Caco-2 (cell line): ENCODE results near the gene NAT9. TPM values are rescaled to one million over a fixed set of nuclear protein-coding genes. Genes with fewer than 3 reads are reported as not detected.
A peak's percentile ranks its signal among the peaks of the same experiment; 100 is the strongest.

ENCODE experiments used
- Bru-seq: library from RNA; stranded (reverse); fragments of 400-500 nt; gene quantifications from one replicate; lab custom pipeline; 2021; lab: Mats Ljungman, UMichigan
- BruChase-seq, 2 experiments: library from RNA; stranded (reverse); fragments of 400-500 nt; gene quantifications; one replicate each; lab custom pipeline; 2021; lab: Mats Ljungman, UMichigan
- BruUV-seq: library from RNA; stranded (reverse); fragments of 400-500 nt; replicated peaks from 2 replicates; lab custom pipeline; 2021; lab: Mats Ljungman, UMichigan
- CTCF ChIA-PET: fragments of 300-600 bp; sonication (Branson Sonifier 250); formaldehyde crosslinking; loops from one replicate; lab custom pipeline; 2022; ENCODE audit warnings: antibody characterized with exemption; lab: Charles Lee
- POLR2A ChIA-PET: fragments of 300-600 bp; sonication (Branson Sonifier 250); formaldehyde crosslinking; loops from one replicate; lab custom pipeline; 2022; ENCODE audit warnings: antibody characterized with exemption; lab: Charles Lee
- DNase-seq, 2 experiments: peaks; one replicate each; pipeline versions ENCODE4 v3.0.0 to v3.0.0-alpha.2; 2020 to 2022
- H3K27me3 ChIP-seq: replicated peaks from 2 replicates; pipeline ENCODE4 v1.6.0; 2011; ENCODE audit warnings: low read length; ENCODE audit not compliant: control insufficient read depth, insufficient read depth
- H3K36me3 ChIP-seq: 2 replicates; pipeline ENCODE4 v1.5.1; 2011; ENCODE audit warnings: low read length; ENCODE audit not compliant: control insufficient read depth, insufficient read depth
- H3K4me1 ChIP-seq: fragments of 250-450 bp; sonication (Bioruptor Pico); 2 replicates; pipeline ENCODE4 v1.5.1; 2020; ENCODE audit warnings: mild to moderate bottlenecking
- H3K4me3 ChIP-seq: 2 replicates; pipeline ENCODE4 v1.5.1; 2011; ENCODE audit warnings: low read depth, mild to moderate bottlenecking, control low read depth, low read length
- H3K9me3 ChIP-seq: fragments of 250-450 bp; sonication (Bioruptor Pico); 2 replicates; pipeline ENCODE4 v1.5.1; 2020; ENCODE audit warnings: mild to moderate bottlenecking, moderate library complexity
- H3K27ac Mint-ChIP-seq: one replicate; pipeline ENCODE4 v1.8.0; 2022; ENCODE audit warnings: mixed read lengths; ENCODE audit not compliant: unreplicated experiment
- H3K27me3 Mint-ChIP-seq: one replicate; pipeline ENCODE4 v1.8.0; 2022; ENCODE audit warnings: mixed read lengths; ENCODE audit not compliant: insufficient read depth, unreplicated experiment
- H3K36me3 Mint-ChIP-seq: one replicate; pipeline ENCODE4 v1.8.0; 2022; ENCODE audit warnings: mild to moderate bottlenecking, mixed read lengths; ENCODE audit not compliant: insufficient read depth, unreplicated experiment
- H3K4me1 Mint-ChIP-seq: one replicate; pipeline ENCODE4 v1.8.0; 2022; ENCODE audit warnings: low read depth, mixed read lengths; ENCODE audit not compliant: unreplicated experiment
- H3K4me3 Mint-ChIP-seq: one replicate; pipeline ENCODE4 v1.8.0; 2022; ENCODE audit warnings: mild to moderate bottlenecking, moderate library complexity, mixed read lengths; ENCODE audit not compliant: unreplicated experiment
- H3K9me3 Mint-ChIP-seq: one replicate; pipeline ENCODE4 v1.8.0; 2022; ENCODE audit warnings: mixed read lengths; ENCODE audit not compliant: unreplicated experiment
- CTCF ChIP-seq, 2 experiments: fragments of 200-600 bp in 1 of 2; IDR thresholded peaks; 1 replicate in 1 of 2; 2 replicates in 1 of 2; pipeline versions ENCODE4 v1.5.1 to v1.8.0; 2011 to 2022; ENCODE audit warnings: antibody characterized with exemption in 1 of 2, control low read depth in 1 of 2, inconsistent platforms in 1 of 2, low read depth in 1 of 2, low read length in 1 of 2, mild to moderate bottlenecking in 1 of 2, moderate library complexity in 1 of 2; ENCODE audit not compliant: insufficient read depth in 1 of 2, severe bottlenecking in 1 of 2, unreplicated experiment in 1 of 2
- intact Hi-C: fragments of 100-400 bp; cut with micrococcal nuclease; formaldehyde crosslinking; loops from one replicate; pipeline ENCODE4 v1.10.0; 2022; ENCODE audit not compliant: unreplicated experiment
- long read RNA-seq: library from polyadenylated mRNA; stranded (forward); transcript quantifications from one replicate; pipeline ENCODE4 v2.0.0, GENCODE V29; 2022
- total RNA-seq: library from RNA; stranded (reverse); gene quantifications from 2 replicates; pipeline ENCODE4 v1.2.3, GENCODE V29; 2022

Gene NAT9
- total RNA-seq (84.5 and 89.5 TPM in 2 replicates), Bru-seq, nascent RNA (percentile 81 among the genes with signal in this experiment), BruChase-seq, experiment 1, labeled RNA remaining after a 2-hour chase (percentile 87 among the genes with signal in this experiment), BruChase-seq, experiment 2, labeled RNA remaining after a 6-hour chase (percentile 87 among the genes with signal in this experiment)
- long read RNA-seq, transcript NAT9-225 (6 exons, 1,993 nt): minor isoform, 9 of 163 reads
- long read RNA-seq, transcript NAT9-224 (6 exons, 583 nt): minor isoform, 6 of 163 reads
- long read RNA-seq, transcript NAT9-210 (7 exons, 1,860 nt): major isoform, 47 of 163 reads
- long read RNA-seq, transcript NAT9-201 (7 exons, 1,875 nt): minor isoform, 28 of 163 reads
- long read RNA-seq, partial matches to known transcripts: 5 of 163 reads
- long read RNA-seq, other reads (novel, unspliced or antisense): 59 of 163 reads

- peak within 1 kb of the TSS; percentile 80 for H3K4me3 ChIP-seq
- no peaks in the 10 kb centered on the region for H3K27me3 Mint-ChIP-seq
- intact Hi-C loops: loop anchor here (2.0 kb wide), 1 partner anchor 16 kb away; no protein-coding TSS in a partner anchor
- no TSS peak for BruUV-seq
- CTCF ChIA-PET: interaction anchor here (0.6 to 4.8 kb wide), 20 partner anchors 9 to 1829 kb away, joined by 3 to 26 read pairs (median 6); partner anchors contain the start of genes FDXR and RAB37
- H3K4me3 Mint-ChIP-seq: peak within 1 kb of the TSS; percentile 97
- POLR2A ChIA-PET: interaction anchor here (0.5 to 1.6 kb wide), 7 partner anchors 16 to 259 kb away, joined by 3 to 17 read pairs (median 5); partner anchors contain the start of genes FDXR and RAB37
- peaks cover 22% of the 10 kb centered on the region for H3K4me1 Mint-ChIP-seq
- H3K27me3 ChIP-seq: no peaks in the 10 kb centered on the region
- H3K4me1 ChIP-seq: peaks cover 27% of the 10 kb centered on the region
- H3K9me3 ChIP-seq: no peaks in the 10 kb centered on the region
- no peaks in the 10 kb centered on the region for H3K9me3 Mint-ChIP-seq
- TF ChIP-seq CTCF (IDR thresholded peaks at IDR 0.05; ENCODE audit: insufficient read depth in 1 of 2, low read depth in 1 of 2, low read length in 1 of 2, severe bottlenecking in 1 of 2, unreplicated experiment in 1 of 2): no peak
- peaks cover 9% of the 10 kb centered on the region for H3K36me3 ChIP-seq
- DNase-seq: peak; percentile 97 to 100
- peaks cover 54% of the 10 kb centered on the region for H3K36me3 Mint-ChIP-seq
- H3K27ac Mint-ChIP-seq: peak within 1 kb of the TSS; percentile 95
These were observed at the start of gene NAT9 for GRCh38 chr17:74776044-74776962. TSS of gene NAT9 (minus strand) at chr17:74776345. CDS start at chr17:74775698, 647 bp downstream.

- no peaks in the 10 kb centered on the region for H3K36me3 ChIP-seq
- Mint-ChIP-seq H3K9me3 (no peaks in the 10 kb centered on the region), H3K36me3 (no peaks in the 10 kb centered on the region), H3K4me1 (no peaks in the 10 kb centered on the region), H3K27ac (no peak overlapping the region), H3K4me3 (no peak overlapping the region), H3K27me3 (no peaks in the 10 kb centered on the region)
- no peaks in the 10 kb centered on the region for H3K27me3 ChIP-seq
- H3K4me3 ChIP-seq: no peak overlapping the region
- no TSS peak for BruUV-seq
- DNase-seq: no peak
- POLR2A ChIA-PET: interaction anchor here (0.5 kb wide), 1 partner anchor 235 kb away, joined by 3 read pairs; no protein-coding TSS in a partner anchor
- no peaks in the 10 kb centered on the region for H3K4me1 ChIP-seq
- H3K9me3 ChIP-seq: no peaks in the 10 kb centered on the region
- CTCF ChIA-PET: no interaction called here
- intact Hi-C loops: no loop called here
- no peak for TF ChIP-seq CTCF (IDR thresholded peaks at IDR 0.05; ENCODE audit: insufficient read depth in 1 of 2, low read depth in 1 of 2, low read length in 1 of 2, severe bottlenecking in 1 of 2, unreplicated experiment in 1 of 2)
These were observed 48.9 kb upstream of the NAT9 start for GRCh38 chr17:74824961-74825627.
